ENCODE results near the gene INHBA. TPM values are rescaled to one million over a fixed set of nuclear protein-coding genes. Genes with fewer than 3 reads are reported as not detected.
A peak's percentile ranks its signal among the peaks of the same experiment; 100 is the strongest.

INHBA gene
- total and polyA plus RNA-seq, 2 donors (not counting 1 experiment from before 2014, with no cell fraction given): 15.0 to 108 TPM

GRCh38 chr7:41711283-41712064 lies 8.6 kb upstream of the INHBA start:
- TF ChIP-seq EZH2 (IDR thresholded peaks at IDR 0.05; ENCODE audit: low read length, missing control alignments): no peak
- peak; percentile 12 to 60 for TF ChIP-seq CTCF (conservative IDR thresholded peaks at IDR 0.05 in 1 of 2, IDR thresholded peaks at IDR 0.05 in 1 of 2; ENCODE audit: low read depth in 1 of 2, low read length in 2 of 2)
- Histone ChIP-seq H3K27me3 (ENCODE audit: control insufficient read depth, insufficient read depth, low read length) (no peaks in the 10 kb centered on the region), H3K4me1 (ENCODE audit: control insufficient read depth, extremely low read depth, insufficient read depth, low read length) (peaks cover 5% of the 10 kb centered on the region), H3K4me3 (replicated peaks in 1 of 4; ENCODE audit: control extremely low read depth in 1 of 4, insufficient read depth in 1 of 4, low read depth in 3 of 4, low read length in 4 of 4) (no peak overlapping the region), H3K9me3 (ENCODE audit: control insufficient read depth, insufficient read depth, low read depth, low read length) (no peaks in the 10 kb centered on the region), H4K20me1 (ENCODE audit: control insufficient read depth, extremely low read depth, insufficient read depth, low read length) (no peaks in the 10 kb centered on the region), H3K79me2 (ENCODE audit: control insufficient read depth, insufficient read depth, low read length) (peaks cover 2% of the 10 kb centered on the region), H2AFZ (ENCODE audit: low read length) (no peak overlapping the region), H3K36me3 (ENCODE audit: control insufficient read depth, insufficient read depth, low read length) (no peaks in the 10 kb centered on the region), H3K4me2 (ENCODE audit: extremely low read depth, insufficient read depth, low read length) (no peak overlapping the region), H3K27ac (ENCODE audit: insufficient read depth, low read length) (no peak overlapping the region), H3K9ac (ENCODE audit: insufficient read depth, low read length) (no peak overlapping the region)
- DNase-seq (ENCODE audit: low read depth in 2 of 2): peak in 1 of 2 donors; percentile 33

GRCh38 chr7:41710838-41711237 lies 7.9 kb upstream of the INHBA start:
- Histone ChIP-seq H3K9ac (ENCODE audit: insufficient read depth, low read length) (no peak overlapping the region), H3K27ac (ENCODE audit: insufficient read depth, low read length) (no peak overlapping the region), H4K20me1 (ENCODE audit: control insufficient read depth, extremely low read depth, insufficient read depth, low read length) (no peaks in the 10 kb centered on the region), H2AFZ (ENCODE audit: low read length) (no peak overlapping the region), H3K27me3 (ENCODE audit: control insufficient read depth, insufficient read depth, low read length) (no peaks in the 10 kb centered on the region), H3K9me3 (ENCODE audit: control insufficient read depth, insufficient read depth, low read depth, low read length) (no peaks in the 10 kb centered on the region), H3K79me2 (ENCODE audit: control insufficient read depth, insufficient read depth, low read length) (peaks cover 3% of the 10 kb centered on the region), H3K4me1 (ENCODE audit: control insufficient read depth, extremely low read depth, insufficient read depth, low read length) (peaks cover 10% of the 10 kb centered on the region), H3K4me3 (replicated peaks in 1 of 4; ENCODE audit: control extremely low read depth in 1 of 4, insufficient read depth in 1 of 4, low read depth in 3 of 4, low read length in 4 of 4) (no peak overlapping the region), H3K4me2 (ENCODE audit: extremely low read depth, insufficient read depth, low read length) (no peak overlapping the region), H3K36me3 (ENCODE audit: control insufficient read depth, insufficient read depth, low read length) (no peaks in the 10 kb centered on the region)
- no peak for DNase-seq (ENCODE audit: low read depth in 2 of 2)
- no peak for TF ChIP-seq EZH2 (IDR thresholded peaks at IDR 0.05; ENCODE audit: low read length, missing control alignments)
- no peak for TF ChIP-seq CTCF (conservative IDR thresholded peaks at IDR 0.05 in 1 of 2, IDR thresholded peaks at IDR 0.05 in 1 of 2; ENCODE audit: low read depth in 1 of 2, low read length in 2 of 2)

GRCh38 chr7:41709621-41710020 lies 6.7 kb upstream of the INHBA start:
- peak; percentile 88 to 97 for DNase-seq (ENCODE audit: low read depth in 2 of 2)
- H3K4me2 ChIP-seq (ENCODE audit: extremely low read depth, insufficient read depth, low read length): no peak overlapping the region
- peaks cover 10% of the 10 kb centered on the region for H3K4me1 ChIP-seq (ENCODE audit: control insufficient read depth, extremely low read depth, insufficient read depth, low read length)
- no peaks in the 10 kb centered on the region for H3K36me3 ChIP-seq (ENCODE audit: control insufficient read depth, insufficient read depth, low read length)
- H4K20me1 ChIP-seq (ENCODE audit: control insufficient read depth, extremely low read depth, insufficient read depth, low read length): no peaks in the 10 kb centered on the region
- H3K9ac ChIP-seq (ENCODE audit: insufficient read depth, low read length): no peak overlapping the region
- TF ChIP-seq EZH2 (IDR thresholded peaks at IDR 0.05; ENCODE audit: low read length, missing control alignments) (no peak), CTCF (conservative IDR thresholded peaks at IDR 0.05 in 1 of 2, IDR thresholded peaks at IDR 0.05 in 1 of 2; ENCODE audit: low read depth in 1 of 2, low read length in 2 of 2) (no peak)
- no peaks in the 10 kb centered on the region for H3K9me3 ChIP-seq (ENCODE audit: control insufficient read depth, insufficient read depth, low read depth, low read length)
- H3K27me3 ChIP-seq (ENCODE audit: control insufficient read depth, insufficient read depth, low read length): no peaks in the 10 kb centered on the region
- H3K79me2 ChIP-seq (ENCODE audit: control insufficient read depth, insufficient read depth, low read length): peaks cover 6% of the 10 kb centered on the region
- H3K27ac ChIP-seq (ENCODE audit: insufficient read depth, low read length): no peak overlapping the region
- no peak overlapping the region for H2AFZ ChIP-seq (ENCODE audit: low read length)
- no peak overlapping the region for H3K4me3 ChIP-seq (replicated peaks in 1 of 4; ENCODE audit: control extremely low read depth in 1 of 4, insufficient read depth in 1 of 4, low read depth in 3 of 4, low read length in 4 of 4)
